Mesothelial cell of epicardium (in vitro differentiated cells): ENCODE data around the gene PI16. TPM values are rescaled to one million over a fixed set of nuclear protein-coding genes. Genes with fewer than 3 reads are reported as not detected.
A peak's percentile ranks its signal among the peaks of the same experiment; 100 is the strongest.

Experiments
- DNase-seq, 2 experiments: peaks; one replicate each; pipeline ENCODE4 v3.0.0; 2021; ENCODE audit warnings: low spot score in 2 of 2; ENCODE audit not compliant: unreplicated experiment in 2 of 2
- H3K27ac Mint-ChIP-seq: 2 replicates; pipeline ENCODE4 v1.8.0; 2021; ENCODE audit warnings: mixed read lengths
- H3K27me3 Mint-ChIP-seq: 2 replicates; pipeline ENCODE4 v1.8.0; 2021; ENCODE audit warnings: low read depth, mixed read lengths
- H3K36me3 Mint-ChIP-seq: 2 replicates; pipeline ENCODE4 v1.8.0; 2021; ENCODE audit warnings: mixed read lengths
- H3K4me1 Mint-ChIP-seq: 2 replicates; pipeline ENCODE4 v1.8.0; 2021; ENCODE audit warnings: mixed read lengths
- H3K4me3 Mint-ChIP-seq: 2 replicates; pipeline ENCODE4 v1.8.0; 2021; ENCODE audit warnings: mild to moderate bottlenecking, moderate library complexity, mixed read lengths
- H3K9me3 Mint-ChIP-seq: 2 replicates; pipeline ENCODE4 v1.8.0; 2021; ENCODE audit warnings: mixed read lengths
- total RNA-seq: library from RNA; stranded (reverse); gene quantifications from 3 replicates; pipeline ENCODE4 v1.2.1, GENCODE V29; 2021
- TF ChIP-seq, protein P1 (sequence below): fragments of 200-600 bp; sonication (generic); IDR thresholded peaks from one replicate; pipeline ENCODE4 v1.5.0; 2021; ENCODE audit warnings: antibody characterized with exemption; ENCODE audit not compliant: unreplicated experiment

Gene PI16
- total RNA-seq, 1 donor from 2014 or later: not detected

DNA sequence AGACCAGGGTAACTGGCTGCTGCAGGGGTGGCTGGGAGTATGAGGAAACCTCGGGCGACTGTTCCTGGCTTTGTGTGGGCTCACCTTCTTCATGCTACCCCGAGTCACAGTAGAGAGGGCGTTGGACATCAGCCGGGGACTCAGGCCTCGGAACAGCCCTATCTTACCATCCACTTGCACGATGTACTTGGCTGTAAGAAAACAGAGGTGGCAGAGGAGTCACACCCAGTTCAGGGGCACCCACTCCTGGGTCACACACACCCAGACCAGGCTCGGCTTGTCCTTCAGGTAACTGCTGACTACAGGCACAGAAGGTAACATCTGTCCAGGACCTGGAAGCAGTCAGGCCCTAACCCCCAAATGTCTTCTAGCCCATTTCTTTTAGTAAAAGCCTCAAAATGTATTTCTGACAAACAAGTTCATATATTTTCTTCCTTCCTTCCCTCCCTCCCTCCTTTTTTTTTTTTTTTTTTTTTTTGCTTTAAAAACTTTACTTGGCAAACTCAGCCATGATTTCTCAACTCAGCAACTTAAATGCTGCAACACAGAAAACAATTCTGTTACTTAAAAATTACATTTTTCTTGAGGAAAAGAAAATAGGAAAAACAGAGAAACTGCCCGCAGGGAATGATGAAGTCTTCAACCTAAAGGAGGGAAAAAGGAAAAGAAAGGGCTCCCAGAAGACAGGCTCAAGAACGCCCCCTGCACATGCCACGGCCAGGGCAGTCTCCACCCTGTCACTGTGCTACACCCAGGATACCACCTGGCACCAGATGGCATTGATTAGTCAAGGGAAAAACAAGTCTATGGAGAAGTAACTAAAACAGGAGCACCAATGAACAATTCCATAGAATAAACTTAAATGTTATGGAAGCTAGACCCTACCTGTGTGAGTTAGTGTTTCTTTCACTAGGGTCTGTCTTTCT lies 24.1 kb downstream of the PI16 start:
- no peaks in the 10 kb centered on the region for H3K27me3 Mint-ChIP-seq
- H3K36me3 Mint-ChIP-seq: peaks cover 16% of the 10 kb centered on the region
- H3K4me1 Mint-ChIP-seq: peaks cover 32% of the 10 kb centered on the region
- H3K27ac Mint-ChIP-seq: peak overlapping the region; percentile 34
- TF ChIP-seq, protein P1, sequence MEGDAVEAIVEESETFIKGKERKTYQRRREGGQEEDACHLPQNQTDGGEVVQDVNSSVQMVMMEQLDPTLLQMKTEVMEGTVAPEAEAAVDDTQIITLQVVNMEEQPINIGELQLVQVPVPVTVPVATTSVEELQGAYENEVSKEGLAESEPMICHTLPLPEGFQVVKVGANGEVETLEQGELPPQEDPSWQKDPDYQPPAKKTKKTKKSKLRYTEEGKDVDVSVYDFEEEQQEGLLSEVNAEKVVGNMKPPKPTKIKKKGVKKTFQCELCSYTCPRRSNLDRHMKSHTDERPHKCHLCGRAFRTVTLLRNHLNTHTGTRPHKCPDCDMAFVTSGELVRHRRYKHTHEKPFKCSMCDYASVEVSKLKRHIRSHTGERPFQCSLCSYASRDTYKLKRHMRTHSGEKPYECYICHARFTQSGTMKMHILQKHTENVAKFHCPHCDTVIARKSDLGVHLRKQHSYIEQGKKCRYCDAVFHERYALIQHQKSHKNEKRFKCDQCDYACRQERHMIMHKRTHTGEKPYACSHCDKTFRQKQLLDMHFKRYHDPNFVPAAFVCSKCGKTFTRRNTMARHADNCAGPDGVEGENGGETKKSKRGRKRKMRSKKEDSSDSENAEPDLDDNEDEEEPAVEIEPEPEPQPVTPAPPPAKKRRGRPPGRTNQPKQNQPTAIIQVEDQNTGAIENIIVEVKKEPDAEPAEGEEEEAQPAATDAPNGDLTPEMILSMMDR: no peak
- DNase-seq: no peak
- no peak overlapping the region for H3K4me3 Mint-ChIP-seq
- no peaks in the 10 kb centered on the region for H3K9me3 Mint-ChIP-seq

DNA sequence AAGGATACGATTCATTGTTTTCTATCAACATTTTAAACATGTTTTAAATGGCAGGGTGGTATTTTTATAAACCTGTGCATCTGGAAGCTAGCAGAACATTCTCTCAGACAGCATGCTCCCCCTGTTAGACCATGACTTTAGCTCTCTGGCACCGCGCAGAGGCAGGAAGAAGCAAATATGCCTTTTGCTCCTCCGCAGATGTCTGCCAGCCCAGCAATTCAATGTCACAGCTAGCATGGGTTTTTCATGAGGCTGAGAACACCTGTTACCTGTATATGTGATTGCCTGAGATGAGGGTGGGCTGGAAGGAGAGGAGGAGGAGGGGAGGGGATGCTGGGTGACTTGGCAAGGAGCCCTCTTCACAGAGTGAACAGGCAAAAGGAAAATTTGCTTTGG lies 24.8 kb downstream of the PI16 start:
- H3K4me3 Mint-ChIP-seq: no peak overlapping the region
- peaks cover 14% of the 10 kb centered on the region for H3K36me3 Mint-ChIP-seq
- H3K27me3 Mint-ChIP-seq: no peaks in the 10 kb centered on the region
- DNase-seq: no peak
- H3K9me3 Mint-ChIP-seq: no peaks in the 10 kb centered on the region
- peaks cover 32% of the 10 kb centered on the region for H3K4me1 Mint-ChIP-seq
- TF ChIP-seq, protein P1: no peak
- peak overlapping the region; percentile 36 for H3K27ac Mint-ChIP-seq

DNA sequence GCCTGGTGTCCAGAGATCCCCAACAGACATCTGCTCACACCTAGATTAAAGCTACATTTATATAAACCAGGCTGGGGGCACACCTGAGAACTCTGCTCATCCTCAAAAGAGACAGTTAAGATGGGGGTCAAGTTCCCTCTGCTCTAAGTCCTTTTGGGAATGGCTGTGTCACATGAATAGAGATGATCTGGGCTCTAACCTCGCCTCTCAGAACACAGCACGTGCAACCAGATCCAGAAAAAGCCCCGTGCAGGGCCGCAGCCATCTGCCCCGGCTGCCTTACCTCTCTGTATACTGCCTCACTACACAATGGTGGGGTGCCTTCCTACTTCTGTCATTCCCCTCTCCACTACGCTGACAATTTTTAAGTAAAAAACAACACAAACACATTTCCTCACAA lies 25.6 kb downstream of the PI16 start:
- Mint-ChIP-seq H3K9me3 (no peaks in the 10 kb centered on the region), H3K27me3 (no peaks in the 10 kb centered on the region), H3K4me3 (no peak overlapping the region), H3K36me3 (peaks cover 11% of the 10 kb centered on the region), H3K27ac (peak overlapping the region; percentile 58), H3K4me1 (peaks cover 32% of the 10 kb centered on the region)
- TF ChIP-seq, protein P1: no peak
- no peak for DNase-seq

DNA sequence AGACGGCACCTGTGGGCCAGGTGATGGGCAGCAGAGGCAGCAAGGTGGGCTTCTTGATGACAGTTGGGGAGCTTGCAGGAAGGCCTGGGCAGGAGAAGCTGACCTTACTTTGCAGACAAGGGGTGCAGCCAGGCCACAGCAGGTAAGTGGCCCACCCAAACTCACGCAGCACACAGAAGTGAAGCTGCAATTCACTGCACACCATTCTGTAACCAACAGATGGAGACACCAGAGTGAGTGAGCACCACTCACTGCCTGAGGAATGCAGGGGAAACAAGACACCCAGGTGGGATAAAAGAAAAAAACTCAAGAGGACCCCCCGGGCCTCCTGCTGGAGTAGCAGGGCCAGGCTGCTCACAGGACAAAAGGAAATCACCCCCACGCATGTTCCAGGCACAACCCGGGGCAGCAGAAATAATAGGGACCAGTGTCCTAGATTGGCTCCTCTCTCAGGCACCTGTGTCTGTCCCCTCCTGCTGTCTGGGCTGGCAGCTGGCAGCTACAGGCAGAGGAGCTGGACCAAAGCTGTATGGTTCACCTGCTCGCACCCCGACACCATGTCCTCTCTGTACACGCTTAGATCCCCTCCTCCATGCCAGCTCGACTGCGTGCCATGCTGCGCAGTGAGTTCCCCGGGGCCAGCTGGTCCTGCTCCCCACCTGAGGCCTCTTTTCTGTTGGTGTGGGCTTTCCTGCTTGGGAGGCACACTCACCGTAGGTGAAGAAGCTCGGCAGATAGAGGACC lies 26.5 kb downstream of the PI16 start:
- TF ChIP-seq, protein P1: no peak
- H3K27ac Mint-ChIP-seq: peak overlapping the region; percentile 58
- H3K36me3 Mint-ChIP-seq: peaks cover 5% of the 10 kb centered on the region
- H3K27me3 Mint-ChIP-seq: no peaks in the 10 kb centered on the region
- H3K4me1 Mint-ChIP-seq: peaks cover 32% of the 10 kb centered on the region
- H3K9me3 Mint-ChIP-seq: no peaks in the 10 kb centered on the region
- no peak for DNase-seq
- no peak overlapping the region for H3K4me3 Mint-ChIP-seq

DNA sequence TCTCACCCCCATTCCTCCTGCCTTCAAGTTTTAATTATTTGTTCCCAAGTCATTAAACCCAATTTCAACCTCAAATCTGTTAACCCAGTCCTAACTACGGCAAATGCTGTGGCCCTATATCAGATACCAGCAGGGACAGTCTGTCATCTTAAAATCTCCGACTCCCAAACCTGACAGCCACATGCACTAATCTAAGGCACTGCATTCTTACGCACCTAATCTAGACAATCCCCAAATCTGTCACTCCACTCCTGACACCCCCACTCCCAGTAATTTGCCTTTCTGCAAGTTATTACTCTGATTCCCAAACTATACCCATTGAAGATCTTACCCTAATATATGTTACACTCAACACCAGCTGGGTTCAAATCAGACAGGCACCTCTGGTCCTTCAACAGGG lies 29.0 kb downstream of the PI16 start:
- H3K36me3 Mint-ChIP-seq: no peaks in the 10 kb centered on the region
- TF ChIP-seq, protein P1: no peak
- peaks cover 44% of the 10 kb centered on the region for H3K4me1 Mint-ChIP-seq
- no peaks in the 10 kb centered on the region for H3K27me3 Mint-ChIP-seq
- no peak overlapping the region for H3K27ac Mint-ChIP-seq
- no peak for DNase-seq
- no peak overlapping the region for H3K4me3 Mint-ChIP-seq
- no peaks in the 10 kb centered on the region for H3K9me3 Mint-ChIP-seq
